ENCODE results near the gene FOXQ1. TPM values are rescaled to one million over a fixed set of nuclear protein-coding genes. Genes with fewer than 3 reads are reported as not detected.

The FOXQ1 gene
- total RNA-seq, 2 donors from 2014 or later, result 4.9 to 17.4 TPM

- Histone ChIP-seq H3K27ac (no peak overlapping the region), H3K9me3 (no peaks in the 10 kb centered on the region), H3K4me3 (no peak overlapping the region), H3K4me1 (no peaks in the 10 kb centered on the region), H3K27me3 (no peaks in the 10 kb centered on the region), H3K36me3 (replicated peaks in 1 of 2; ENCODE audit: insufficient read depth in 1 of 2, low read depth in 2 of 2) (no peaks in the 10 kb centered on the region)
- ATAC-seq (no peak), DNase-seq (no peak)
- 80 to 84% methylated on average over 11 of the region's 11 CpGs for WGBS, 2 donors
- intact Hi-C loops (cut with DNase I), result no loop called here
- TF ChIP-seq POLR2A (IDR thresholded peaks at IDR 0.05) (no peak), CTCF (IDR thresholded peaks at IDR 0.05) (no peak)
Observed at GRCh38 chr6:1264619-1265445, 47.1 kb upstream of the FOXQ1 start.

GRCh38 chr6:1266686-1267056 is 45.2 kb upstream of the FOXQ1 start:
- Histone ChIP-seq H3K9me3 (no peaks in the 10 kb centered on the region), H3K36me3 (replicated peaks in 1 of 2; ENCODE audit: insufficient read depth in 1 of 2, low read depth in 2 of 2) (no peaks in the 10 kb centered on the region), H3K4me3 (no peak overlapping the region), H3K27ac (no peak overlapping the region), H3K27me3 (no peaks in the 10 kb centered on the region), H3K4me1 (no peaks in the 10 kb centered on the region)
- TF ChIP-seq POLR2A (IDR thresholded peaks at IDR 0.05), result no peak
- TF ChIP-seq CTCF (IDR thresholded peaks at IDR 0.05), result no peak
- DNase-seq (no peak), ATAC-seq (no peak)
- intact Hi-C loops (cut with DNase I), result no loop called here
- 95 to 96% methylated on average over 3 of the region's 3 CpGs for WGBS, 2 donors

GRCh38 chr6:1267057-1267732 is 44.7 kb upstream of the FOXQ1 start:
- Histone ChIP-seq H3K9me3 (no peaks in the 10 kb centered on the region), H3K27ac (no peak overlapping the region), H3K36me3 (replicated peaks in 1 of 2; ENCODE audit: insufficient read depth in 1 of 2, low read depth in 2 of 2) (no peaks in the 10 kb centered on the region), H3K27me3 (no peaks in the 10 kb centered on the region), H3K4me3 (no peak overlapping the region), H3K4me1 (no peaks in the 10 kb centered on the region)
- TF ChIP-seq CTCF (IDR thresholded peaks at IDR 0.05) (no peak), POLR2A (IDR thresholded peaks at IDR 0.05) (no peak)
- ATAC-seq, result no peak
- WGBS, 2 donors, result 63 to 69% methylated on average over 8 of the region's 8 CpGs
- intact Hi-C loops (cut with DNase I), result no loop called here
- DNase-seq, result no peak

GRCh38 chr6:1267790-1268762 is 43.8 kb upstream of the FOXQ1 start:
- H3K36me3 ChIP-seq (replicated peaks in 1 of 2; ENCODE audit: insufficient read depth in 1 of 2, low read depth in 2 of 2), result no peaks in the 10 kb centered on the region
- 75 to 76% methylated on average over 18 of the region's 18 CpGs for WGBS, 2 donors
- no peak overlapping the region for H3K4me3 ChIP-seq
- no peak overlapping the region for H3K27ac ChIP-seq
- no peaks in the 10 kb centered on the region for H3K4me1 ChIP-seq
- no peak for TF ChIP-seq POLR2A (IDR thresholded peaks at IDR 0.05)
- no peak for TF ChIP-seq CTCF (IDR thresholded peaks at IDR 0.05)
- H3K27me3 ChIP-seq, result no peaks in the 10 kb centered on the region
- DNase-seq (no peak), ATAC-seq (no peak)
- H3K9me3 ChIP-seq, result no peaks in the 10 kb centered on the region
- intact Hi-C loops (cut with DNase I), result no loop called here
